NCI-H2227 (cell line): ENCODE results near the gene ANKRD24.
A peak's percentile ranks its signal among the peaks of the same experiment; 100 is the strongest.
"Not testable (repeated sequence)": the region's sequence is repeated elsewhere in the genome, so short reads cannot be mapped to it uniquely, and the experiment has no call there.

Experiments used
- DNase-seq: peaks from one replicate; lab custom pipeline; 2025; ENCODE audit not compliant: unreplicated experiment; lab: John Stamatoyannopoulos, UW

ANKRD24 gene

GRCh38 chr19:4267101-4267900 lies 84.8 kb downstream of the ANKRD24 start:
- DNase-seq, result peak; percentile 42

GRCh38 chr19:4267901-4268815 lies 85.7 kb downstream of the ANKRD24 start:
- no peak for DNase-seq

DNA sequence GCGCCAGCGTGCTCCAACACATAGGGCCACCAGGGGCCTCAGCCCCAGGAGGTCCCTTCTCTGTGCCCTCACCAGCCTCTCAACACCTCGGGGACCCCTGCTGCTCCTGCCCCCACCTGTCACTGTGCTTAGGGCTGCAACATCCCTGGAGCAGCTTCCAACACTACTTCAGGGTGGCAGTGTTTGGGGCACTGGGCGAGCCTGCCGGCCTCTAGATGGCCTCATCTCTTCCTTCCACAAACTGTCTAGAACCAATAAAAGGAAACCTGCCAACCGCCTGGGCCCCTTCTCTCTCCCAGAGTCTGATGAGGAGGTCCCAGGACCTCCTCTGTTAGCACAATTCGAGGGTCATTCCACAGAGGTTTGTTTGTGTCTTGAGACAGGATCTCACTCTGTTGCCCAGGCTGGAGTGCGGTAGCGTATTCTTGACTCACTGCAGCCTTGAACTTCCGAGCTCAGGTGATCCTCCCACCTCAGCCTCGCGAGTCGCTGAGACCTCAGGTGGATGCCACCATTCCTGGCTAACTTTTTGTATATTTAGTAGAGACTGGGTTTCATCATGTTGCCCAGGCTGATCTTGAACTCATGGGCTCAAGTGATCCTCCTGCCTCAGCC lies 86.4 kb downstream of the ANKRD24 start:
- DNase-seq, result no peak

DNA sequence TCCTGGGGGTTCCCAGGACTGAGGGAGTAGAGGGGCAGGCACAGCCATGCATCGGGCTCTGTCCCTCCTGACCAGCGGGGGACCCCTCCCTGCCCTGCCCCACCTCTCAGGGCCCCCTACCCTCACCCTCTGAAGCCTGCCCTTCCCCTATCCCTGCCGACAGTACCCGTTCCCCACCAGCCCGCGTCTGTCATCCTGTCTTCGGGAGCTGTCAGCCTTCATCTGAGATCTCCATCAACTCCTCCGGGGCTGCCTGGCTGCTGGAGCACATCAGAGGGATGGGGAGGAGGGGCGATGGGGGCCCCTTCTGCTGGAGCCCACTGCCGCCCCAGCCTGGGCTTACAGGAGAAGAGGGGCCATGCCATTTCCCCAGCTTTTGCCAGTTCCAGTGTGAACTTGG lies 90.4 kb downstream of the ANKRD24 start:
- no peak for DNase-seq

DNA sequence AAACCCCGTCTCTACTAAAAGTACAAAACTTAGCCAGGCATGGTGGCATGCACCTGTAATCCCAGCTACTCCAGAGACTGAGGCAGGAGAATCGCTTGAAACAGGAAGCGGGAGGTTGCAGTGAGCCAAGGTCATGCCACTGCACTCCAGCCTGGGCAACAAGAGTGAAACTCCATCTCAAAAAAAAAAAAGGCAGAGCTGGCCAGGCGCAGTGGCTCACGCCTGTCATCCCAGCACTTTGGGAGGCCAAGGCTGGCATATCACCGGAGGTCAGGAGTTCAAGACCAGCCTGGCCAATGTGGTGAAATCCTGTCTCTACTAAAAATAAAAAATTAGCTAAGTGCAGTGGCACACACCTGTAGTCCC lies 91.8 kb downstream of the ANKRD24 start:
- not testable (repeated sequence) for DNase-seq
